ENCODE results near the gene TAS2R7. TPM values are rescaled to one million over a fixed set of nuclear protein-coding genes. Genes with fewer than 3 reads are reported as not detected.

Gene TAS2R7
- polyA plus RNA-seq, 1 donor from 2014 or later: not detected

- Mint-ChIP-seq H3K4me1 (no peaks in the 10 kb centered on the region), H3K9me3 (peaks cover 0 to 2% (median 0%) of the 10 kb centered on the region in 3 donors), H3K36me3 (no peaks in the 10 kb centered on the region), H3K27ac (no peak overlapping the region), H3K4me3 (no peak overlapping the region), H3K27me3 (no peaks in the 10 kb centered on the region)
Measured at GRCh38 chr12:10783252-10783651, 19.2 kb downstream of the TAS2R7 start.

GRCh38 chr12:10779103-10779502 lies 23.3 kb downstream of the TAS2R7 start:
- H3K36me3 Mint-ChIP-seq: no peaks in the 10 kb centered on the region
- H3K4me1 Mint-ChIP-seq: no peaks in the 10 kb centered on the region
- no peak overlapping the region for H3K4me3 Mint-ChIP-seq
- no peaks in the 10 kb centered on the region for H3K27me3 Mint-ChIP-seq
- H3K27ac Mint-ChIP-seq: no peak overlapping the region
- H3K9me3 Mint-ChIP-seq: peaks cover 0 to 2% (median 0%) of the 10 kb centered on the region in 3 donors

GRCh38 chr12:10771132-10771733 lies 31.2 kb downstream of the TAS2R7 start:
- H3K4me3 Mint-ChIP-seq: no peak overlapping the region
- peaks cover 8% of the 10 kb centered on the region for H3K27me3 Mint-ChIP-seq

GRCh38 chr12:10759657-10760056 lies 42.8 kb downstream of the TAS2R7 start:
- Mint-ChIP-seq H3K27ac (no peak overlapping the region), H3K27me3 (peaks cover 13% of the 10 kb centered on the region), H3K36me3 (no peaks in the 10 kb centered on the region), H3K9me3 (peaks cover 3 to 11% (median 10%) of the 10 kb centered on the region in 3 donors), H3K4me1 (no peaks in the 10 kb centered on the region), H3K4me3 (no peak overlapping the region)

More at GRCh38 chr12:10771132-10771733, 31.2 kb downstream of the TAS2R7 start:
- Mint-ChIP-seq H3K36me3 (no peaks in the 10 kb centered on the region), H3K4me1 (no peaks in the 10 kb centered on the region), H3K27ac (no peak overlapping the region), H3K9me3 (no peaks in the 10 kb centered on the region)

GRCh38 chr12:10756194-10756593 lies 46.2 kb downstream of the TAS2R7 start:
- Mint-ChIP-seq H3K27ac (no peak overlapping the region), H3K4me1 (no peaks in the 10 kb centered on the region), H3K4me3 (no peak overlapping the region), H3K36me3 (no peaks in the 10 kb centered on the region), H3K27me3 (peaks cover 23% of the 10 kb centered on the region), H3K9me3 (peaks cover 3 to 11% (median 10%) of the 10 kb centered on the region in 3 donors)

- no peak overlapping the region for H3K4me3 Mint-ChIP-seq
- peaks cover 34% of the 10 kb centered on the region for H3K27me3 Mint-ChIP-seq
- H3K36me3 Mint-ChIP-seq: no peaks in the 10 kb centered on the region
- no peak overlapping the region for H3K27ac Mint-ChIP-seq
- peaks cover 6 to 11% (median 6%) of the 10 kb centered on the region in 3 donors for H3K4me1 Mint-ChIP-seq
- peaks cover 3 to 11% (median 10%) of the 10 kb centered on the region in 3 donors for H3K9me3 Mint-ChIP-seq
Measured at GRCh38 chr12:10753059-10753458, 49.4 kb downstream of the TAS2R7 start.

Other genes starting within 250 kb of the TAS2R7 start
- 42.0 TPM for gene MAGOHB, start 189.0 kb downstream of the TAS2R7 start, polyA plus RNA-seq
- not detected for gene STYK1, start 128.6 kb downstream of the TAS2R7 start, polyA plus RNA-seq
- 14.9 TPM for gene YBX3, start 79.3 kb downstream of the TAS2R7 start, polyA plus RNA-seq
- gene TAS2R8, start 4.7 kb upstream of the TAS2R7 start, polyA plus RNA-seq: not detected
- not detected for gene TAS2R9, start 7.5 kb upstream of the TAS2R7 start, polyA plus RNA-seq
- not detected for gene TAS2R10, start 23.7 kb upstream of the TAS2R7 start, polyA plus RNA-seq
- 3.5 TPM for gene PRR4, start 46.8 kb upstream of the TAS2R7 start, polyA plus RNA-seq
- 15.1 TPM for gene PRH1, start 81.6 kb upstream of the TAS2R7 start, polyA plus RNA-seq
- gene TAS2R13, start 106.9 kb upstream of the TAS2R7 start, polyA plus RNA-seq: not detected
- not detected for gene PRH2, start 126.6 kb upstream of the TAS2R7 start, polyA plus RNA-seq
- 1.0 TPM for gene TAS2R14, start 136.6 kb upstream of the TAS2R7 start, polyA plus RNA-seq
- not detected for gene TAS2R50, start 184.3 kb upstream of the TAS2R7 start, polyA plus RNA-seq
- gene TAS2R20, start 195.7 kb upstream of the TAS2R7 start, polyA plus RNA-seq: not detected
- gene TAS2R19, start 220.0 kb upstream of the TAS2R7 start, polyA plus RNA-seq: not detected
- not detected for gene TAS2R31, start 228.8 kb upstream of the TAS2R7 start, polyA plus RNA-seq

Measured in IgD-negative memory B cell (primary cell).